Common myeloid progenitor, CD34-positive (primary cell): Measurements from ENCODE around the gene MGAT5.
"Not testable (repeated sequence)": the region's sequence is repeated elsewhere in the genome, so short reads cannot be mapped to it uniquely, and the experiment has no call there.

ENCODE experiments used
- CTCF ChIA-PET: fragments of 350-600 bp; sonication (Branson Sonifier 250); formaldehyde crosslinking; loops from one replicate; lab custom pipeline; 2021; ENCODE audit warnings: antibody characterized with exemption; lab: Charles Lee
- POLR2A ChIA-PET: fragments of 350-600 bp; sonication (Branson Sonifier 250); formaldehyde crosslinking; loops from one replicate; lab custom pipeline; 2021; ENCODE audit warnings: antibody characterized with exemption; lab: Charles Lee
- DNase-seq, 3 donors: peaks; one replicate each; pipeline versions ENCODE4 v3.0.0 to v3.0.0-alpha.2; 2013
- H3K27ac ChIP-seq, 2 experiments: 1 replicate in 1 of 2; 2 replicates in 1 of 2; pipeline ENCODE4 v1.7.0; 2013; ENCODE audit warnings: inconsistent platforms in 2 of 2, low read length in 2 of 2, mild to moderate bottlenecking in 2 of 2, low read depth in 1 of 2, moderate library complexity in 1 of 2; ENCODE audit not compliant: severe bottlenecking in 2 of 2, insufficient read depth in 1 of 2, poor library complexity in 1 of 2
- H3K27me3 ChIP-seq, 5 experiments: replicated peaks in 2 of 5; 1 replicate in 3 of 5; 2 replicates in 2 of 5; pipeline versions ENCODE4 v1.6.1 to v1.7.0; 2013; ENCODE audit warnings: low read length in 4 of 5, mild to moderate bottlenecking in 2 of 5, moderate library complexity in 2 of 5, inconsistent platforms in 1 of 5; ENCODE audit not compliant: insufficient read depth in 5 of 5, control insufficient read depth in 4 of 5
- H3K36me3 ChIP-seq, 4 experiments: 1 replicate in 2 of 4; 2 replicates in 2 of 4; pipeline versions ENCODE4 v1.6.1 to v1.7.0; 2013; ENCODE audit warnings: low read length in 3 of 4, control low read depth in 1 of 4, mild to moderate bottlenecking in 1 of 4; ENCODE audit not compliant: control insufficient read depth in 4 of 4, insufficient read depth in 4 of 4
- H3K4me1 ChIP-seq, 4 experiments: 1 replicate in 3 of 4; 2 replicates in 1 of 4; pipeline versions ENCODE4 v1.6.1 to v1.7.1; 2013; ENCODE audit warnings: low read length in 3 of 4, mild to moderate bottlenecking in 3 of 4, control low read depth in 1 of 4, inconsistent platforms in 1 of 4, moderate library complexity in 1 of 4; ENCODE audit not compliant: control insufficient read depth in 4 of 4, insufficient read depth in 4 of 4; ENCODE audit errors: control extremely low read depth in 1 of 4
- H3K4me3 ChIP-seq, 7 experiments: 1 replicate in 4 of 7; 2 replicates in 3 of 7; pipeline versions ENCODE4 v1.5.1 to v1.7.0; 2013; ENCODE audit warnings: mild to moderate bottlenecking in 7 of 7, low read length in 6 of 7, moderate library complexity in 6 of 7, inconsistent platforms in 2 of 7, low read depth in 2 of 7, control low read depth in 1 of 7; ENCODE audit not compliant: insufficient read depth in 4 of 7, control insufficient read depth in 1 of 7; ENCODE audit errors: extremely low read depth in 1 of 7
- H3K9me3 ChIP-seq, 5 experiments: 1 replicate in 4 of 5; 2 replicates in 1 of 5; pipeline versions ENCODE4 v1.6.1 to v1.7.1; 2013; ENCODE audit warnings: low read length in 4 of 5, mild to moderate bottlenecking in 2 of 5, inconsistent platforms in 1 of 5, low read depth in 1 of 5, moderate library complexity in 1 of 5; ENCODE audit not compliant: control insufficient read depth in 4 of 5, insufficient read depth in 2 of 5; ENCODE audit errors: control extremely low read depth in 1 of 5
- WGBS: methylation state at CpG from one replicate; pipeline ENCODE4 v1.1.5; 2013; ENCODE audit not compliant: insufficient coverage; 5-methylcytosine and 5-hydroxymethylcytosine counted together

Gene MGAT5

DNA sequence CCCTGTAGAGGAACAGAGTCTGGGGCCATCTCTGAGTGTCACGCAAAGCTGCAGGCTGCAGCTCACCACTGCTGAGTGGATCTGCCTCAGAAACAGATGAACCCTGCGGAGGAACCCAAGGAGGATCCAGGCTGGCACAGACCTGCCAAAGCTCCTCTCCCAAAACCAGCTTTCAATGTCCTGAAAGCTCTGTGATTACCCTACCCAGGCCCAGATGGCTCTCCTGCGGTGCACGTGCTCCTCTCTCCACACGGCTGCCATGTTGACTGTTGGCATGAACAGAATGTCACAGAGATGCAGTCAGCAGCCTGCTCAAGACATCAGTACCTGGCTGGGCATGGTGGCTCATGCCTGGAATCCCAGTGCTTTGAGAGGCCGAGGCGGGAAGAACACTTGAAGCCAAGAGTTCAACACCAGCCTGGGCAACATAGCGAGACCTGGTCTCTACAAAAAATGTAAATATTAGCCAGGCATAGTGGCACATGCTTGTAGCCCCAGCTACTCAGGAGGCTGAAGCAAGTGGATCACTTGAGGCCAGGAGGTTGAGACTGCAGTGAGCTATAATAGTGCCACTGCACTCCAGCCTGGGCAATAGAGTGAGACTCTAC lies 216.8 kb downstream of the MGAT5 start:
- ChIA-PET CTCF (interaction anchor here (0.7 to 3.6 kb wide), 5 partner anchors 10 to 307 kb away, joined by 3 to 9 read pairs (median 6); no protein-coding TSS in a partner anchor), POLR2A (interaction anchor here (0.7 kb wide), 1 partner anchor 581 kb away, joined by 3 read pairs; the partner anchor contains the start of gene RAB3GAP1)
- Histone ChIP-seq H3K27ac (no peak overlapping the region), H3K27me3 (no peaks in the 10 kb centered on the region), H3K36me3 (peaks cover 0 to 14% (median 2%) of the 10 kb centered on the region in 4 experiments), H3K9me3 (peaks cover 0 to 15% (median 5%) of the 10 kb centered on the region in 5 experiments), H3K4me3 (no peak overlapping the region), H3K4me1 (peaks cover 0 to 2% (median 0%) of the 10 kb centered on the region in 4 experiments)
- 100% methylated on average over 8 of the region's 8 CpGs for WGBS
- no peak for DNase-seq

DNA sequence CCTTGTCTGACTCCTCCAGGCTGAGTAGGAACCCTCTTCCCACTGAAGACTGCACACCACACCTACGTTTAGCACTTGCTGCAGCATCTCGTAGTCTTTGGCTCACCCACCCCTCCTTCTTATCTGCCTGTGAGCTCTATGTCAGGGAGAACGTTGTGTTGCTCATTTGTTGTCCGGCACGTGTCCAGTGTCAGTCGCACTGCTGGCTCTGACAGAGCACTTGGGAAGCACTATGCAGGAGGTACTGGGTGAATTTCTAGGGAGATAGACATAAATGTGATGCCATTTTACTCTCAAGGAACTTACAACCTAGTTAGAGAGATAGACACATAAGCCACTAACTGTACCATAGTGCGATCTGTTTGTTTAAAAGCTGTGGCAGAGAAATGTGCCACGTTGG lies 223.1 kb downstream of the MGAT5 start:
- DNase-seq, H3K4me3 ChIP-seq, H3K36me3 ChIP-seq, H3K4me1 ChIP-seq, POLR2A ChIA-PET, H3K27me3 ChIP-seq, H3K27ac ChIP-seq: not testable (repeated sequence)
- CTCF ChIA-PET, result interaction anchor here (1.0 to 1.1 kb wide), 2 partner anchors 14 to 16 kb away, joined by 3 to 4 read pairs; no protein-coding TSS in a partner anchor
- H3K9me3 ChIP-seq, result peaks cover 0 to 15% (median 5%) of the 10 kb centered on the region in 5 experiments
- 92% methylated on average over 4 of the region's 8 CpGs for WGBS

DNA sequence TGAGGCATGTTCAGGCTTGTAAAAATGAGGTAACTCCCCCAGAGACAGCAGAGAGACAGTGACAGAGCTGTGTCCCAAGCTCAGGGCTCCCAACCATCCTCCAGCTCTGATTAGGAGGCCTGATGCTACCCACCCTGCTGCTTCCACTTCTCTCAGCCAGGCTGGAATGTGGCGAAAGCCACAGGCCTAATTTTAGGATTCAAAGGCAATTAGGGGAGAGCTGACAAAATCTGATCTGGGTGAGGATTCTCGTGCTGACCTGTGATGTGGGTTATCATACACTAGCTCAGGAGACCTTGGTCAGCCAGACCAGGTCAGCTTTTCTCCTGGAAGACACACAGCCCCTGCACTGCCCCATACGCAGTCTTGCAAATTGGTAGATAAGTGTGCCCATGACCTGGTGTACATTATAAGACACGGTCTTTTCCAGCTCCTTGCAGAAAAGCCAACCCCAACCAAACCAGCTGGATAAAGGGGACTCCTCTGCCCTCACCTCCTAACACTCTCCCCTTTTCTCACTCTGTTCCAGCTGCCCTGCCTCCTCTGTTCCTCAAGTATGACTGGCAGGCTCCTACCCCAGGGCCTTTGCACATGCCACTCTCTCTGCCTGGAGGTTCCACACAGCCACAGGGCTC lies 225.9 kb downstream of the MGAT5 start:
- H3K27me3 ChIP-seq, result no peaks in the 10 kb centered on the region
- H3K27ac ChIP-seq, result no peak overlapping the region
- no peaks in the 10 kb centered on the region for H3K4me1 ChIP-seq
- 98% methylated on average over 4 of the region's 4 CpGs for WGBS
- DNase-seq, result no peak
- H3K36me3 ChIP-seq, result peaks cover 0 to 3% (median 0%) of the 10 kb centered on the region in 4 experiments
- H3K9me3 ChIP-seq, result peaks cover 0 to 2% (median 0%) of the 10 kb centered on the region in 5 experiments
- ChIA-PET CTCF (interaction anchor here (1.0 to 1.6 kb wide), 2 partner anchors 11 to 19 kb away, joined by 3 to 7 read pairs; no protein-coding TSS in a partner anchor), POLR2A (no interaction called here)
- no peak overlapping the region for H3K4me3 ChIP-seq

DNA sequence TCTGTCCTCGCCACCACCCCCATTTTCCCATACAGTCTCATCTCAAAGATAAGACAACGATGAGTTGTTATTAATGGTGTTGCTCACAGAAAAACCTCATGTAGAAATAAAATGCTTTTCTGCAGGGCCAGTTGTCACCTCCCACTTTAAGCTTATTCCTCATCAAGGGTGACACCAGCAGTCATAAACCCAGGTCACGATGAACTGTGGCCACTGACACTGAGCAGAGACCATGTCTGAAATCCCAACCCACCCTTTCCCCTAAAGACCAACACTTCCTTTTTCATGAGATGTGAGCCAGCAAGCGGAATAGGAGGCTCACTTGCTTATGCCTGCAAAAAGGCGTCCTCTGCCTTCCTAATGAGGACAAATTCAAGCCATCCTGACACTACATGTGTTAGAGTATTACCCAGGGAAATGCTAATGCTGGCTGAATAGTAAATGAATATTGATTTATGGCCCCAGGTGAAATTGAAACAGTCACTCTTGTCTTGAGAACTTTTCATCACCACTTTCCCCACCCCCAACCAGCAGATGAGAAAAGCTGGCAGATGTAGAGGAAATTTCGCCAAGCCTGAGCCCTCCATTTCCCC lies 228.4 kb downstream of the MGAT5 start:
- Histone ChIP-seq H3K4me1 (no peaks in the 10 kb centered on the region), H3K36me3 (peaks cover 0 to 2% (median 0%) of the 10 kb centered on the region in 4 experiments), H3K9me3 (peaks cover 0 to 3% (median 0%) of the 10 kb centered on the region in 5 experiments), H3K27ac (no peak overlapping the region), H3K27me3 (no peaks in the 10 kb centered on the region), H3K4me3 (no peak overlapping the region)
- 100% methylated on average over 1 of the region's 6 CpGs for WGBS
- CTCF ChIA-PET, result interaction anchor here (1.8 kb wide), 1 partner anchor 14 kb away, joined by 3 read pairs; no protein-coding TSS in a partner anchor
- POLR2A ChIA-PET, result no interaction called here
- DNase-seq, result no peak

DNA sequence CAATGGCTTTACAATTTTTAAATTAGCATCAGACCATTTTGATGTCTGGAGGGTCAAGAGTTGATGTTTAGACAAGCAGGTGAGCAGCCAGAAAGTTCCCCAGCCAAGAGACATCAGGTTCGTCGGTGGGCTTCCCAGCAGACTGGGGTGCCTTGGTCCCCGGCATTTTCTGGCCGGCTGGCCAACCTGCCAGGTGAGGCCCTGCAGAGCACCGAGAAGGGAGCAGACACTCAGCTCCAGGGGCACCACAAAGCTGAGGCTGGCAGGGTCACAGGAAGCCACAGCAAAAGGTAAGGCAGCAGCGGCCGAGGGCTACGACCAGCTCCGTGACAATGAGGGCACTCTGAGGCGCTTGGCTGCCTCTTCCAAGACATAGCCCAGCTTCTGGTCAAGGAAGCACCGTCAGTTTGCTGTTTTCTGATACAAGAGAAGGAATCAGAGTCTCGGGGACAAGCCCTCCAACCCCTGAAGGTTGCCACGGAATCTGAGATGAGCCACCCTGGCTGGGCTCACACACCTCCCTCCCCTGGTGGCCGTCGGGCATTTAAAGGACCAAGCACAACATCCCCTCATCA lies 229.0 kb downstream of the MGAT5 start:
- no peak overlapping the region for H3K27ac ChIP-seq
- peaks cover 0 to 3% (median 0%) of the 10 kb centered on the region in 5 experiments for H3K9me3 ChIP-seq
- peaks cover 0 to 2% (median 0%) of the 10 kb centered on the region in 4 experiments for H3K36me3 ChIP-seq
- H3K4me3 ChIP-seq, result no peak overlapping the region
- CTCF ChIA-PET, result interaction anchor here (1.8 kb wide), 1 partner anchor 14 kb away, joined by 3 read pairs; no protein-coding TSS in a partner anchor
- no peak for DNase-seq
- H3K27me3 ChIP-seq, result no peaks in the 10 kb centered on the region
- WGBS, result 95% methylated on average over 15 of the region's 15 CpGs
- POLR2A ChIA-PET, result no interaction called here
- no peaks in the 10 kb centered on the region for H3K4me1 ChIP-seq

DNA sequence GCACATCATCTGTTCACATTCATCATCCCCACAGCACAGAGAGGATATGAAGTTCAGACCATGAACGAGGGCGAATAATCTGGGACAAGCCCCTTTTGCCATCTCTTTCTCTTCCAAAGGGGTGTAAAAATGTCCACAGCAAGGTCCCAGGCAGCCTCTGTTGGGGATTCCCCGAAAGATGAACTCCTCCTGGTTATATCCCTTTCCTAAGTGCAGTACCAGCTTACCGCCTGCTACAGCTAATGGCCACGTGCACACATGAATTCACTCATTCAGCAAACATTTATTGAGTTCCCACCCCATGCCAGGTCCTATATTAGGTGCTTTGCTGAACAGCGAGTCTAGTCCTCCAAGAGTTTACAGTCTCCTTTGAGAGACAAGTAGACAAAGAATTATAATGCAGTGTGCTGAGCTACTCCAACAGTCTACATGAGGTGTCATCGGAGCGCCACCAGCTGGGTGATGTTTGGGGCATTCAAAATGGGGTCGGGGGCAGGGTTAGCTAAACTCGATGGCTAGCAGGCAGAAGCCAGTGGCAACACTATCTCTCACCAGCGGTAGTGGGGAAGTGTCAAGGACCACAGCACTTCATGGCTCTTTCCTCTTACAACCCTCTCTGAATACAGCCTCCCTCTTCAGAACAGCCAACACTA lies 236.0 kb downstream of the MGAT5 start:
- CTCF ChIA-PET, result interaction anchor here (1.5 to 2.0 kb wide), 2 partner anchors 23 to 39 kb away, joined by 3 to 4 read pairs; no protein-coding TSS in a partner anchor

More for the DNA sequence above, 236.0 kb downstream of the MGAT5 start:
- H3K36me3 ChIP-seq, result peaks cover 0 to 2% (median 0%) of the 10 kb centered on the region in 4 experiments
- peaks cover 0 to 3% (median 0%) of the 10 kb centered on the region in 5 experiments for H3K9me3 ChIP-seq
- H3K27ac ChIP-seq, result no peak overlapping the region
- H3K4me3 ChIP-seq, result no peak overlapping the region
- DNase-seq, result no peak
- no peaks in the 10 kb centered on the region for H3K27me3 ChIP-seq
- no peaks in the 10 kb centered on the region for H3K4me1 ChIP-seq
- POLR2A ChIA-PET, result no interaction called here
- 97% methylated on average over 9 of the region's 11 CpGs for WGBS
